Cardiac muscle cell (in vitro differentiated cells and primary cell): ENCODE data around the gene WDR59. TPM values are rescaled to one million over a fixed set of nuclear protein-coding genes. Genes with fewer than 3 reads are reported as not detected.

Experiments used
- DNase-seq, 2 donors: peaks; one replicate each; pipeline versions ENCODE4 v3.0.0 to v3.0.0-alpha.2; 2010 to 2017; ENCODE audit warnings: low read depth in 1 of 2, low spot score in 1 of 2
- H3K27ac ChIP-seq: fragments of 200-600 bp; sonication (generic); 2 replicates; pipeline ENCODE4 v1.5.1; 2016
- H3K27me3 ChIP-seq: fragments of 200-600 bp; sonication (generic); 2 replicates; pipeline ENCODE4 v1.6.0; 2016; ENCODE audit warnings: control low read depth
- H3K36me3 ChIP-seq: fragments of 200-600 bp; sonication (generic); 2 replicates; pipeline ENCODE4 v1.5.1; 2016; ENCODE audit warnings: control low read depth
- H3K4me1 ChIP-seq: fragments of 200-600 bp; sonication (generic); 2 replicates; pipeline ENCODE4 v1.8.1; 2017; ENCODE audit warnings: low read depth, mild to moderate bottlenecking, mixed run types
- H3K4me3 ChIP-seq: fragments of 200-600 bp; sonication (generic); 2 replicates; pipeline ENCODE4 v1.5.1; 2016; ENCODE audit warnings: mild to moderate bottlenecking
- H3K9me3 ChIP-seq: fragments of 200-600 bp; sonication (generic); 2 replicates; pipeline ENCODE4 v1.5.1; 2017; ENCODE audit warnings: low read depth, mild to moderate bottlenecking, control low read depth
- polyA plus RNA-seq: library from polyadenylated mRNA; unstranded; fragments of >200 nt; fragmentation: Nextera tagmentation; extraction: Ambion mirVana; gene quantifications from 2 replicates; pipeline ENCODE4 v1.2.1, GENCODE V29; 2016
- total RNA-seq: library from RNA; depleted of rRNA; stranded (reverse); fragments of >200 nt; gene quantifications from 2 replicates; pipeline ENCODE4 v1.2.3, GENCODE V29; 2016
- TF ChIP-seq, protein P1 (sequence below): IDR thresholded peaks from 2 replicates; pipeline ENCODE4 v1.5.1; 2012; ENCODE audit warnings: low read depth, mild to moderate bottlenecking, low read length

WDR59 gene
- total and polyA plus RNA-seq, 2 experiments from 2014 or later = 46.3 to 51.1 TPM

DNA sequence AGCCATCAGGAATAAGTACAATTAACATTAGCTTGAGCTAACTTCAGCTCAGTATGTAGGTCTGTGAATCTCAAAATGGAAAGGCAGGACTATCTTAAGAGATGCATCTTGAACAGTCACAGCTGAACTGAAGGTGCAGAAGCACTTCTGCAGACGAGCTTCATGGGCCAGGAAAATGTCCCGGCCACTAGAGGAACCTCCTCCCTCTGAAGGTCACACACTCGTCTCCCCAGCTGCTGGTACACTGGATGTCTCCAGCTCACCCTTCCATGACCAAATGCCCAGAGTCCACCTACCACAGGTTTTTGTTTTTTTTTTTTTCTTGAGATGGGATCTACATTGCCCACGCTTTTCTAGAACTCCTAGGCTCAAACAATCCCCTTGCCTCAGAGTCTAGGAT lies 33.2 kb downstream of the WDR59 start:
- Histone ChIP-seq H3K9me3 (no peaks in the 10 kb centered on the region), H3K4me1 (no peaks in the 10 kb centered on the region), H3K36me3 (peaks cover 19% of the 10 kb centered on the region), H3K27me3 (no peaks in the 10 kb centered on the region), H3K27ac (no peak overlapping the region), H3K4me3 (no peak overlapping the region)
- no peak for DNase-seq
- TF ChIP-seq, protein P1, sequence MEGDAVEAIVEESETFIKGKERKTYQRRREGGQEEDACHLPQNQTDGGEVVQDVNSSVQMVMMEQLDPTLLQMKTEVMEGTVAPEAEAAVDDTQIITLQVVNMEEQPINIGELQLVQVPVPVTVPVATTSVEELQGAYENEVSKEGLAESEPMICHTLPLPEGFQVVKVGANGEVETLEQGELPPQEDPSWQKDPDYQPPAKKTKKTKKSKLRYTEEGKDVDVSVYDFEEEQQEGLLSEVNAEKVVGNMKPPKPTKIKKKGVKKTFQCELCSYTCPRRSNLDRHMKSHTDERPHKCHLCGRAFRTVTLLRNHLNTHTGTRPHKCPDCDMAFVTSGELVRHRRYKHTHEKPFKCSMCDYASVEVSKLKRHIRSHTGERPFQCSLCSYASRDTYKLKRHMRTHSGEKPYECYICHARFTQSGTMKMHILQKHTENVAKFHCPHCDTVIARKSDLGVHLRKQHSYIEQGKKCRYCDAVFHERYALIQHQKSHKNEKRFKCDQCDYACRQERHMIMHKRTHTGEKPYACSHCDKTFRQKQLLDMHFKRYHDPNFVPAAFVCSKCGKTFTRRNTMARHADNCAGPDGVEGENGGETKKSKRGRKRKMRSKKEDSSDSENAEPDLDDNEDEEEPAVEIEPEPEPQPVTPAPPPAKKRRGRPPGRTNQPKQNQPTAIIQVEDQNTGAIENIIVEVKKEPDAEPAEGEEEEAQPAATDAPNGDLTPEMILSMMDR = no peak

DNA sequence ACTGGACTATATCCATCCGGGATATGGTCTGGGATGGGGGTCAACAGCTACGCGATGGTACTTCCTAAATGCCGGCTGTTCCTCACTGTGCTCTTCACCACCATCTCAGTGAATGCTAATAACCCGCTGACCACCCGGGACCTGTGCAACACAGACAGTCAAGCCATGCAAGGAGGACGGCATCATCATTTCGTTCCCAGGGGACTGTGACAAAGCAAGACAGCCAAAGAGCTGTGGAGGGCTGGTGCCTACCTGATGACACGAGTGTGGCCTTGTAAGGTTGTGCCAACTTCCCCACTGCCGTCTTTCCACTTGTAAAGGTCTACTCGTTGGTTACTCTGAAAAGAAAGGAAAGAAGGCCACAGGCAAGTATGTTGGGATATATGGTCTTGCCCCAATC lies 33.7 kb downstream of the WDR59 start:
- H3K36me3 ChIP-seq = peaks cover 18% of the 10 kb centered on the region
- DNase-seq = no peak

DNA sequence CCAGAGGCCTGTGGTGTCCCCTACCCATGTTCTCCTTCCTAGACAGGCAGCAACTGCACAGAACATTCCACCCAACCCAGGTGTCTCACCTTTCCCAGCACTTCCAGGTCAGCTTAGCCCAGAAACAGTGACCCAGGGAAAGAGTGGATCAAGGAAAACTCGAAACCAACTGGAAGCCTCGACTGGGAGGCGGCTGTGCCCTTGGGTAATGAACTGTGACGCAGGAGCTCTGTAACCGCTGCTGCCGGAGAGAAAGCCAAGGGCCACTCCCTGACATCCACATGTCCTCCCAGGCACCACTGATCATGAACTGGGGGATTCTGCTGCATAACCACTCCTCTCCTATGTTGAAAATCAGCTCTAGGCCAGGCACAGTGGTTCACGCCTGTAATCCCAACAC lies 34.4 kb downstream of the WDR59 start:
- TF ChIP-seq, protein P1 = no peak
- Histone ChIP-seq H3K36me3 (peaks cover 16% of the 10 kb centered on the region), H3K4me1 (no peaks in the 10 kb centered on the region)

More for the DNA sequence above, 33.7 kb downstream of the WDR59 start:
- Histone ChIP-seq H3K4me1 (no peaks in the 10 kb centered on the region), H3K27me3 (no peaks in the 10 kb centered on the region), H3K4me3 (no peak overlapping the region), H3K9me3 (no peaks in the 10 kb centered on the region), H3K27ac (no peak overlapping the region)
- TF ChIP-seq, protein P1 = no peak

GRCh38 chr16:74949309-74949708 lies 35.6 kb downstream of the WDR59 start:
- Histone ChIP-seq H3K36me3 (peaks cover 16% of the 10 kb centered on the region), H3K9me3 (no peaks in the 10 kb centered on the region), H3K27me3 (no peaks in the 10 kb centered on the region), H3K4me1 (no peaks in the 10 kb centered on the region), H3K4me3 (no peak overlapping the region), H3K27ac (no peak overlapping the region)
- TF ChIP-seq, protein P1 = no peak
- no peak for DNase-seq

More for the DNA sequence above, 34.4 kb downstream of the WDR59 start:
- Histone ChIP-seq H3K27ac (no peak overlapping the region), H3K4me3 (no peak overlapping the region), H3K9me3 (no peaks in the 10 kb centered on the region), H3K27me3 (no peaks in the 10 kb centered on the region)
- DNase-seq = no peak

- peaks cover 25% of the 10 kb centered on the region for H3K36me3 ChIP-seq
- no peak for DNase-seq
Measured at GRCh38 chr16:74944466-74944865, 40.5 kb downstream of the WDR59 start.

More at GRCh38 chr16:74944466-74944865, 40.5 kb downstream of the WDR59 start:
- Histone ChIP-seq H3K4me1 (no peaks in the 10 kb centered on the region), H3K4me3 (no peak overlapping the region), H3K27me3 (no peaks in the 10 kb centered on the region), H3K27ac (no peak overlapping the region), H3K9me3 (no peaks in the 10 kb centered on the region)
- TF ChIP-seq, protein P1 = no peak
